Effector memory CD4-positive, alpha-beta T cell (primary cell): ENCODE measurements around the gene OR10G3.

Experiments used
- DNase-seq, 3 donors: peaks; one replicate each; pipeline ENCODE4 v3.0.0-alpha.2; 2020
- H3K27ac ChIP-seq: 2 replicates; pipeline ENCODE4 v1.7.0; 2013; ENCODE audit warnings: mild to moderate bottlenecking, low read length, moderate library complexity; ENCODE audit not compliant: insufficient read depth, poor library complexity, severe bottlenecking
- H3K27me3 ChIP-seq: replicated peaks from 2 replicates; pipeline ENCODE4 v1.7.0; 2013; ENCODE audit warnings: mild to moderate bottlenecking, low read length; ENCODE audit not compliant: insufficient read depth, control insufficient read depth, poor library complexity, severe bottlenecking
- H3K36me3 ChIP-seq: 2 replicates; pipeline ENCODE4 v1.7.0; 2013; ENCODE audit warnings: mild to moderate bottlenecking, low read length, moderate library complexity; ENCODE audit not compliant: control insufficient read depth, insufficient read depth
- H3K4me1 ChIP-seq: 2 replicates; pipeline ENCODE4 v1.7.0; 2013; ENCODE audit warnings: low read length, mild to moderate bottlenecking; ENCODE audit not compliant: control insufficient read depth, insufficient read depth, poor library complexity, severe bottlenecking
- H3K4me3 ChIP-seq: 2 replicates; pipeline ENCODE4 v1.7.0; 2013; ENCODE audit warnings: low read length, low read depth, mild to moderate bottlenecking; ENCODE audit not compliant: insufficient read depth, poor library complexity, severe bottlenecking
- H3K9me3 ChIP-seq: 2 replicates; pipeline ENCODE4 v1.7.0; 2013; ENCODE audit warnings: mild to moderate bottlenecking, low read length, moderate library complexity; ENCODE audit not compliant: control insufficient read depth

OR10G3 gene

GRCh38 chr14:21525571-21525961 is 54.3 kb downstream of the OR10G3 start:
- Histone ChIP-seq H3K4me3 (peak overlapping the region; percentile 79), H3K4me1 (peaks cover 14% of the 10 kb centered on the region), H3K27ac (no peak overlapping the region), H3K36me3 (no peaks in the 10 kb centered on the region), H3K9me3 (no peaks in the 10 kb centered on the region), H3K27me3 (no peaks in the 10 kb centered on the region)
- DNase-seq, result no peak

GRCh38 chr14:21524575-21525490 is 55.0 kb downstream of the OR10G3 start:
- Histone ChIP-seq H3K4me3 (no peak overlapping the region), H3K36me3 (no peaks in the 10 kb centered on the region), H3K27me3 (no peaks in the 10 kb centered on the region), H3K27ac (no peak overlapping the region), H3K9me3 (no peaks in the 10 kb centered on the region), H3K4me1 (peaks cover 14% of the 10 kb centered on the region)
- DNase-seq, result no peak

DNA sequence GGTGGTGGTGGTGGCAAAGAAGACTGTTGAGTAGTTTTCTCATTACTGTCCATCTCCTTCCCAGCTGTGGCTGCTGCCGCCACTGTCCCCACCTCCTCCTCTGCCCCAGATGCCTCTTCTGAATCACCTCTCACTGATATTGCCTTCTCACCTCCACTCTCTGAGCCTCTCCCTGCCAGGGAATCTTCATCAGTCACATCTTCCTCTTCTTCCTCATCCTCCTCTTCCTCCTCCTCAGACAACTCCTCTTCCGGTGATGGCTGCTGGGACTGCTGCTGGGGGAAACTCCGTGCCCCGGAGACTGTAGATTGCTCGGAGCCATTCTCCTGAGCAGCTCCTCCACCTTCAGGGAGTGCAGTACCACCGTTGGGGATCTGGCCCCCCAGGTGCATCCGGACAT is 56.7 kb downstream of the OR10G3 start:
- H3K27ac ChIP-seq, result no peak overlapping the region
- peaks cover 14% of the 10 kb centered on the region for H3K4me1 ChIP-seq
- no peak overlapping the region for H3K4me3 ChIP-seq
- no peak for DNase-seq
- no peaks in the 10 kb centered on the region for H3K27me3 ChIP-seq
- H3K36me3 ChIP-seq, result no peaks in the 10 kb centered on the region
- no peaks in the 10 kb centered on the region for H3K9me3 ChIP-seq

GRCh38 chr14:21521501-21521900 is 58.4 kb downstream of the OR10G3 start:
- H3K27ac ChIP-seq, result no peak overlapping the region
- H3K9me3 ChIP-seq, result no peaks in the 10 kb centered on the region
- peaks cover 6% of the 10 kb centered on the region for H3K4me1 ChIP-seq
- H3K27me3 ChIP-seq, result no peaks in the 10 kb centered on the region
- H3K36me3 ChIP-seq, result no peaks in the 10 kb centered on the region
- no peak overlapping the region for H3K4me3 ChIP-seq
- no peak for DNase-seq

DNA sequence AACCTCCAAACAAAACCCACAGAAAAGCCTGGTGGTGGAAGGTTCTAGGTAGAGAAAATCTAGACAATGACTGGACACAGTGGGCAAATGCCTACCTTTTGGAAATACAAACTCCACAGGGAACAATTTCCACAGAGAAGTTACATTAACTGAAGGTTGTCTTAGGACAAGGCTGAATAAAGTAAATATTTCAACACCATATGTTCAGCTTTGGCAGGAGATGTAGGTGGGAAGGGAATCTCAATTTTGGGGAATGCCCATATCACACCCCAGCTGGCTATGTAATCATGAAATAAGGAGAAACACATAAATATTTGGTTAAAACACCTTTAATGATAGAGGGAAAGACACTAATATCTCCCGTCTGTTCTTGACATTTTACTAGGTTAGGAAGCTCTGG is 59.1 kb downstream of the OR10G3 start:
- H3K9me3 ChIP-seq, result no peaks in the 10 kb centered on the region
- H3K27ac ChIP-seq, result no peak overlapping the region
- H3K36me3 ChIP-seq, result no peaks in the 10 kb centered on the region
- H3K27me3 ChIP-seq, result no peaks in the 10 kb centered on the region
- peaks cover 4% of the 10 kb centered on the region for H3K4me1 ChIP-seq
- DNase-seq, result no peak
- H3K4me3 ChIP-seq, result no peak overlapping the region

DNA sequence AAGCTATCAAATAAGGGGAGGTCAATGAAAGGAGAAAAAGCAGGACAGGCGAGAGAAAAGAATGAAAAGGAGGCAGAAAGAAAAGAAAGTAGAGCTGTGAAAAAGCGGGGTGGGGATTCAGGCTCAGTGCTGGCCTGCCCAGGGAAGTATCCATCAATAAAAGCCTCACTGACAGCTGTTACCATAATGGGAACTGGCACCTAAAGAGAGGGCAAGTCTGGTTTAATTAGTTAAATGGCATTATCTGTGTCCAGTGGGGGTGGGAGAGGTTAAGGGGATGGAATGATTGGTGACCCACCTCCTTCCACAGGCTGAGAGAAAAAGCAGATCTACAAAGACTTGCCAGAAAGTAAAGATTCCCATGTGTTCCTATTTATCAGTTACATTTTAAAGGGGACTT is 61.2 kb downstream of the OR10G3 start:
- Histone ChIP-seq H3K27me3 (no peaks in the 10 kb centered on the region), H3K4me1 (no peaks in the 10 kb centered on the region), H3K27ac (no peak overlapping the region), H3K36me3 (no peaks in the 10 kb centered on the region), H3K4me3 (no peak overlapping the region), H3K9me3 (no peaks in the 10 kb centered on the region)
- no peak for DNase-seq
